ENCODE data around the gene TAF7.
"Not testable (repeated sequence)": the region's sequence is repeated elsewhere in the genome, so short reads cannot be mapped to it uniquely, and the experiment has no call there.

Gene TAF7

GRCh38 chr5:141343953-141344463 lies 23.4 kb upstream of the TAF7 start:
- Histone ChIP-seq H3K27me3 (ENCODE audit: low read length) (no peaks in the 10 kb centered on the region), H3K9ac (ENCODE audit: low read length) (no peak overlapping the region), H3K36me3 (ENCODE audit: low read length) (no peaks in the 10 kb centered on the region), H3K79me2 (ENCODE audit: insufficient read depth, low read length) (no peaks in the 10 kb centered on the region), H4K20me1 (ENCODE audit: low read depth, low read length) (no peaks in the 10 kb centered on the region), H3K4me2 (ENCODE audit: low read depth, low read length, poor library complexity, severe bottlenecking) (no peak overlapping the region), H3K9me2 (replicated peaks; ENCODE audit: insufficient read depth, low read length) (no peaks in the 10 kb centered on the region), H3K4me3 (ENCODE audit: insufficient read depth, low read length, poor library complexity, severe bottlenecking) (no peak overlapping the region), H3K9me3 (ENCODE audit: insufficient read depth, low read length) (no peaks in the 10 kb centered on the region), H3F3A (ENCODE audit: insufficient read depth) (no peaks in the 10 kb centered on the region), H3K27ac (ENCODE audit: low read depth, low read length) (no peak overlapping the region), H2AFZ (ENCODE audit: low read depth, low read length, severe bottlenecking) (no peak overlapping the region)
- no peak for TF ChIP-seq CTCF (IDR thresholded peaks at IDR 0.05; ENCODE audit: insufficient read depth, low read length, poor library complexity, severe bottlenecking)

- H4K20me1 ChIP-seq (ENCODE audit: low read depth, low read length), result no peaks in the 10 kb centered on the region
- no peaks in the 10 kb centered on the region for H3K9me3 ChIP-seq (ENCODE audit: insufficient read depth, low read length)
- H3K36me3 ChIP-seq (ENCODE audit: low read length), result no peaks in the 10 kb centered on the region
- no peak within 1 kb of the TSS for H3K4me2 ChIP-seq (ENCODE audit: low read depth, low read length, poor library complexity, severe bottlenecking)
- H2AFZ ChIP-seq (ENCODE audit: low read depth, low read length, severe bottlenecking), result no peak within 1 kb of the TSS
- TF ChIP-seq EZH2phosphoT487 (conservative IDR thresholded peaks at IDR 0.05; ENCODE audit: low read length) (no peak), CTCF (IDR thresholded peaks at IDR 0.05; ENCODE audit: insufficient read depth, low read length, poor library complexity, severe bottlenecking) (peak; percentile 9)
- H3K79me2 ChIP-seq (ENCODE audit: insufficient read depth, low read length), result no peaks in the 10 kb centered on the region
- no peak within 1 kb of the TSS for H3K4me3 ChIP-seq (ENCODE audit: insufficient read depth, low read length, poor library complexity, severe bottlenecking)
- H3K9me2 ChIP-seq (replicated peaks; ENCODE audit: insufficient read depth, low read length), result no peaks in the 10 kb centered on the region
- no peak within 1 kb of the TSS for H3K27ac ChIP-seq (ENCODE audit: low read depth, low read length)
- H3K9ac ChIP-seq (ENCODE audit: low read length), result no peak within 1 kb of the TSS
- no peaks in the 10 kb centered on the region for H3F3A ChIP-seq (ENCODE audit: insufficient read depth)
- H3K27me3 ChIP-seq (ENCODE audit: low read length), result no peaks in the 10 kb centered on the region
These were observed 22.8 kb upstream of the TAF7 start, which contains the start of gene PCDHGA3 for GRCh38 chr5:141343242-141343952. Gene PCDHGA3, plus strand, starts transcription at chr5:141343829. Its CDS starts 205 bp downstream, at chr5:141344034.

GRCh38 chr5:141342773-141343172 lies 22.2 kb upstream of the TAF7 start:
- no peak overlapping the region for H3K4me2 ChIP-seq (ENCODE audit: low read depth, low read length, poor library complexity, severe bottlenecking)

GRCh38 chr5:141340781-141341354 lies 20.3 kb upstream of the TAF7 start:
- not testable (repeated sequence) for H3K4me2 ChIP-seq (ENCODE audit: low read depth, low read length, poor library complexity, severe bottlenecking); H3F3A ChIP-seq (ENCODE audit: insufficient read depth); H4K20me1 ChIP-seq (ENCODE audit: low read depth, low read length); H3K9me2 ChIP-seq (replicated peaks; ENCODE audit: insufficient read depth, low read length); H3K9me3 ChIP-seq (ENCODE audit: insufficient read depth, low read length); H2AFZ ChIP-seq (ENCODE audit: low read depth, low read length, severe bottlenecking); H3K27me3 ChIP-seq (ENCODE audit: low read length); H3K79me2 ChIP-seq (ENCODE audit: insufficient read depth, low read length); H3K4me3 ChIP-seq (ENCODE audit: insufficient read depth, low read length, poor library complexity, severe bottlenecking); H3K27ac ChIP-seq (ENCODE audit: low read depth, low read length); H3K9ac ChIP-seq (ENCODE audit: low read length); H3K36me3 ChIP-seq (ENCODE audit: low read length)

More at GRCh38 chr5:141342773-141343172, 22.2 kb upstream of the TAF7 start:
- Histone ChIP-seq H3K9ac (ENCODE audit: low read length) (no peak overlapping the region), H3K36me3 (ENCODE audit: low read length) (no peaks in the 10 kb centered on the region), H3K79me2 (ENCODE audit: insufficient read depth, low read length) (no peaks in the 10 kb centered on the region), H3K4me3 (ENCODE audit: insufficient read depth, low read length, poor library complexity, severe bottlenecking) (no peak overlapping the region), H3K27me3 (ENCODE audit: low read length) (no peaks in the 10 kb centered on the region), H3F3A (ENCODE audit: insufficient read depth) (no peaks in the 10 kb centered on the region), H3K27ac (ENCODE audit: low read depth, low read length) (no peak overlapping the region), H2AFZ (ENCODE audit: low read depth, low read length, severe bottlenecking) (no peak overlapping the region), H4K20me1 (ENCODE audit: low read depth, low read length) (no peaks in the 10 kb centered on the region), H3K9me3 (ENCODE audit: insufficient read depth, low read length) (no peaks in the 10 kb centered on the region), H3K9me2 (replicated peaks; ENCODE audit: insufficient read depth, low read length) (no peaks in the 10 kb centered on the region)
- no peak for TF ChIP-seq EZH2phosphoT487 (conservative IDR thresholded peaks at IDR 0.05; ENCODE audit: low read length)
- no peak for TF ChIP-seq CTCF (IDR thresholded peaks at IDR 0.05; ENCODE audit: insufficient read depth, low read length, poor library complexity, severe bottlenecking)

All from SU-DHL-6 (cell line).